Measurements from ENCODE around the gene SEMA3D. TPM values are rescaled to one million over a fixed set of nuclear protein-coding genes. Genes with fewer than 3 reads are reported as not detected.

The SEMA3D gene
- total and polyA plus RNA-seq, 4 donors, result 0.18 to 1.2 (median 0.72) TPM

- Histone ChIP-seq H3K9ac (ENCODE audit: low read depth in 1 of 2, low read length in 2 of 2) (no peak overlapping the region), H3K27me3 (ENCODE audit: control insufficient read depth in 4 of 4, insufficient read depth in 4 of 4, low read length in 3 of 4) (peaks cover 0 to 4% (median 0%) of the 10 kb centered on the region in 4 donors), H3K4me3 (ENCODE audit: low read depth in 1 of 3, low read length in 3 of 3) (no peak overlapping the region), H3K9me3 (ENCODE audit: control insufficient read depth in 4 of 4, low read length in 3 of 4) (no peaks in the 10 kb centered on the region), H3K27ac (ENCODE audit: low read depth in 1 of 2, low read length in 2 of 2) (no peak overlapping the region), H3K4me1 (ENCODE audit: control insufficient read depth in 4 of 4, insufficient read depth in 4 of 4, low read length in 3 of 4) (no peaks in the 10 kb centered on the region), H3K36me3 (ENCODE audit: control insufficient read depth in 4 of 4, insufficient read depth in 3 of 4, low read depth in 1 of 4, low read length in 3 of 4) (no peaks in the 10 kb centered on the region)
- WGBS, result 70% methylated on average over 3 of the region's 3 CpGs
- DNase-seq (ENCODE audit: low spot score), result no peak
- no peak for TF ChIP-seq HNF4G (IDR thresholded peaks at IDR 0.05)
- TF ChIP-seq, protein P1, sequence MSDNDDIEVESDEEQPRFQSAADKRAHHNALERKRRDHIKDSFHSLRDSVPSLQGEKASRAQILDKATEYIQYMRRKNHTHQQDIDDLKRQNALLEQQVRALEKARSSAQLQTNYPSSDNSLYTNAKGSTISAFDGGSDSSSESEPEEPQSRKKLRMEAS (IDR thresholded peaks at IDR 0.05), result no peak
- no peak for TF ChIP-seq YY1 (IDR thresholded peaks at IDR 0.05)
- no peak for TF ChIP-seq HNF4A (conservative IDR thresholded peaks at IDR 0.05)
- no peak for TF ChIP-seq JUND (IDR thresholded peaks at IDR 0.05)
- no peak for TF ChIP-seq RAD21 (IDR thresholded peaks at IDR 0.05)
- TF ChIP-seq RXRA (IDR thresholded peaks at IDR 0.05), result no peak
- no peak for TF ChIP-seq EGR1 (IDR thresholded peaks at IDR 0.05; ENCODE audit: low read depth in 2 of 2)
- TF ChIP-seq SP1 (IDR thresholded peaks at IDR 0.05), result no peak
- TF ChIP-seq GABPA (IDR thresholded peaks at IDR 0.05 in 1 of 2, conservative IDR thresholded peaks at IDR 0.05 in 1 of 2), result no peak
- TF ChIP-seq, protein P2, sequence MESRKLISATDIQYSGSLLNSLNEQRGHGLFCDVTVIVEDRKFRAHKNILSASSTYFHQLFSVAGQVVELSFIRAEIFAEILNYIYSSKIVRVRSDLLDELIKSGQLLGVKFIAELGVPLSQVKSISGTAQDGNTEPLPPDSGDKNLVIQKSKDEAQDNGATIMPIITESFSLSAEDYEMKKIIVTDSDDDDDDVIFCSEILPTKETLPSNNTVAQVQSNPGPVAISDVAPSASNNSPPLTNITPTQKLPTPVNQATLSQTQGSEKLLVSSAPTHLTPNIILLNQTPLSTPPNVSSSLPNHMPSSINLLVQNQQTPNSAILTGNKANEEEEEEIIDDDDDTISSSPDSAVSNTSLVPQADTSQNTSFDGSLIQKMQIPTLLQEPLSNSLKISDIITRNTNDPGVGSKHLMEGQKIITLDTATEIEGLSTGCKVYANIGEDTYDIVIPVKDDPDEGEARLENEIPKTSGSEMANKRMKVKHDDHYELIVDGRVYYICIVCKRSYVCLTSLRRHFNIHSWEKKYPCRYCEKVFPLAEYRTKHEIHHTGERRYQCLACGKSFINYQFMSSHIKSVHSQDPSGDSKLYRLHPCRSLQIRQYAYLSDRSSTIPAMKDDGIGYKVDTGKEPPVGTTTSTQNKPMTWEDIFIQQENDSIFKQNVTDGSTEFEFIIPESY (IDR thresholded peaks at IDR 0.05), result no peak
- no peak for TF ChIP-seq FOXA2 (IDR thresholded peaks at IDR 0.05)
- no peak for TF ChIP-seq CTCF (IDR thresholded peaks at IDR 0.05; ENCODE audit: low read depth, low read length, missing input control)
- TF ChIP-seq FOXA1 (IDR thresholded peaks at IDR 0.05), result no peak
Measured at GRCh38 chr7:85019778-85020177, 167.1 kb downstream of the SEMA3D start.

GRCh38 chr7:85019176-85019575 is 167.7 kb downstream of the SEMA3D start:
- WGBS, result 81% methylated on average over 1 of the region's 1 CpG
- Histone ChIP-seq H3K9me3 (ENCODE audit: control insufficient read depth in 4 of 4, low read length in 3 of 4) (no peaks in the 10 kb centered on the region), H3K4me3 (ENCODE audit: low read depth in 1 of 3, low read length in 3 of 3) (no peak overlapping the region), H3K4me1 (ENCODE audit: control insufficient read depth in 4 of 4, insufficient read depth in 4 of 4, low read length in 3 of 4) (no peaks in the 10 kb centered on the region), H3K36me3 (ENCODE audit: control insufficient read depth in 4 of 4, insufficient read depth in 3 of 4, low read depth in 1 of 4, low read length in 3 of 4) (no peaks in the 10 kb centered on the region), H3K9ac (ENCODE audit: low read depth in 1 of 2, low read length in 2 of 2) (no peak overlapping the region), H3K27me3 (ENCODE audit: control insufficient read depth in 4 of 4, insufficient read depth in 4 of 4, low read length in 3 of 4) (peaks cover 0 to 4% (median 0%) of the 10 kb centered on the region in 4 donors), H3K27ac (ENCODE audit: low read depth in 1 of 2, low read length in 2 of 2) (no peak overlapping the region)
- DNase-seq (ENCODE audit: low spot score), result no peak
- no peak for TF ChIP-seq TAF1 (conservative IDR thresholded peaks at IDR 0.05)
- TF ChIP-seq CTCF (IDR thresholded peaks at IDR 0.05; ENCODE audit: low read depth, low read length, missing input control), result no peak
- TF ChIP-seq SP1 (IDR thresholded peaks at IDR 0.05), result no peak
- no peak for TF ChIP-seq YY1 (IDR thresholded peaks at IDR 0.05)
- TF ChIP-seq FOXA1 (IDR thresholded peaks at IDR 0.05), result no peak
- TF ChIP-seq NR2F2 (IDR thresholded peaks at IDR 0.05), result no peak
- no peak for TF ChIP-seq ATF3 (IDR thresholded peaks at IDR 0.05)
- no peak for TF ChIP-seq FOXA2 (IDR thresholded peaks at IDR 0.05)

Measured in liver (tissue), 9 donors.